HG03139 (cell line): ENCODE data around the gene GPC5.

Experiments used
- ATAC-seq: cut with Tn5 transposase; IDR thresholded peaks from one replicate; pipeline ENCODE4 v1.9.1; 2021; ENCODE audit not compliant: unreplicated experiment

Gene GPC5

DNA sequence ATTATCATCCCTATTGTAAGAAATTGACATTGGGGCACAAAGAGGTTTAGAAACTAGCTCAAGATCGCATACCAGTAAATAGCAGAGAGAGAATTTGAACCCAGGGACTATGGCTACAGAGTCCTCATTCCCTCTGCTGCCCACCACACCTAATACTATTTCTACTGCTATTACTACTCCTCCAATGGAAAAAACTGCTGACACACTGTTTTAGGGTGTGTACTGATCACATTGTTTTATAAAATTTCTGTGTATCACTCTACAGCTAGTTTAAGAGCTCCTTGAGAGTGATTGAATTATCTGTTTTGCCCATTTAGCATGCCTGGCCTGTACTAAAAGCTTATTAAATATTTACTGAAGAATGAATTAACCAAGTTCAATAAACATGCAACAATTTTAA, 552.4 kb downstream of the GPC5 start:
- ATAC-seq = no peak

DNA sequence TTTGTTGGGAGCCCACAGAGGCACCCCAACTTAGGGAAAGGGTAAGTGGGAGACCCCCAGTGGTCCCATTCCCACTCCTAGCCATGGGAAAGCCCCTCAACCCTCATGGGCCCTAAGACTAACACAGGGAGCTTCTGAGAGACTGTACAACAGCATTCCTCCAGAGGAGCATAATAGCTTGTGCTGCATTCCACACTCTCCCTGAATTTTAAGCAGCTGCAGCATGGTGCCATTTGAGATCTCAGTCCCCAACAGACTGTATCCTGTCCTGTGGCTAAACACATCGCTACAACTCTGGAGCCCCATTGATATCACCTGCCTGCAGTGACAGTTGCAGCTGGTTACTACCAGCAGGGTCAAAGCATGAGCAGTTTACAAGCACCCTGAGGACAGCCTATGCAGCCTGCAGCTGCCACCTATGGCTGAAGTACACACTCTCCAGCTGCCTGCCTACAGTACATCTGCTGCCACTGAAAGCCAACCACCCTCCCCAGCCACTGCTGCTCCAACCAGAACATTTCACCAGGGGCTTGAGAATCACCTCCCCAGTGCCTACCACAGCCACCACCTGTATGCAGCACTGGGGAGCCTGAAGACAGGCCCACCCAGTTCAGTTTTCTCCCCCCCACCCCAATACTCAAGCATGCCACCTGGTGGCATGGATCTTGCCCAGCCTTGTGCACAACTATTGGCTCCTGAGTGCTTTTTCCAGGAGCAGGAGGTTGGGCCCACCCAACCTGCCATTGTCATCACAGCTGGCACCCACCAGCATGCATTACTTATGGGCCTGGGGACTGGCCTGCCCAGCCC, 557.3 kb downstream of the GPC5 start:
- no peak for ATAC-seq

DNA sequence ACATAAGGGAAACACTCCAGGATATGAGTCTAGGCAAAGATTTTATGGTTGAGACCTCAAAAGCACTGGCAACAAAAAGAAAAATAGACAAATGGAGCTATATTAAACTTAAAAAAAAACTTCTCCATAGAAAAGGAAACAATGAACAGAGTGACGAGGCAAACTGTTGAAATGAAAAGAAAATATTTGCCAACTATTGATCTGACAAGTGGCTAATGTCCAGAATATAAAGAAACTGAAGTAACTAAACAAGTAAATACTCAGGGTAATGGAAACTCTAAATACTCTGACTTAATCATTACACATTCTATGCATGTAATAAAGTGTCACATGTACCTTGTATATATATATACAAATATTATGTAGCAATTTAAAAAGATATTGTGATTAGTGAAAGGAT, 562.5 kb downstream of the GPC5 start:
- ATAC-seq = no peak

DNA sequence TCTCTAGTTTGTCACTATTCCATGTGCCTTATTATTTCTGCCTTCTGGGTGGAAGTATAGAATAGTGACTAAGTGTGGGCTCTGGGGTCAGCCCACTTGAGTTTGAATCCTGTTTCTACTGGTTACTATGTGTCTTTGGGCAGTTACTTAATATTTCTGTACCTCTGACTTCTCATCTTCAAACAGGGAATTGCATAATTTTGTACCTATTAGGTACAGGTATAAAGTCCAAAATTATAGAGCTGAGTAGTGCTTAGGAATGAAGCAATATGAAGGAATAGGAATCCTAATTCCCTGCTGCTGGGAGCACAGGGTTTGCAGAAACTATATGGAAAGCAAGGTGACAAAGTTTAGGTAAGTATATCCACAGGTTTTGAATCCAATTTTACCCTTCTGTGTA, 564.5 kb downstream of the GPC5 start:
- ATAC-seq = no peak

DNA sequence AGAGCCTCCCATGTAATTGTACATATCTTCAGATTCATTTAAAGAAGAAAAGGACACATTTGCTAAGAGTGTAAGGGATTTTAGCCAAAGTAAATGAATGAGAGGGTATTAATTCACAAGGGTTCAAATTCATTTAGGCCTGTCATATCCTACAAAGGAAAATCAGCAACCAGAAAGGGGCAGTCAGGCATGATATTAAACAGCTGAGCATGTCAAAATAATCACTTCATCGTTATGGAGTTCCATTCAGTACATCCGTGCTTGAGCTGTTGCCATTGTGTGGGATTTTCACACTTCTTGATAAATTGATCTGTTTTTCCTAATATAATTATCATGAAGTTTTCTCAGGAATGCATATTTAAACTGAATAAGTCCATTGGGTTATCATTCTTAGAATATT, 567.1 kb downstream of the GPC5 start:
- no peak for ATAC-seq

DNA sequence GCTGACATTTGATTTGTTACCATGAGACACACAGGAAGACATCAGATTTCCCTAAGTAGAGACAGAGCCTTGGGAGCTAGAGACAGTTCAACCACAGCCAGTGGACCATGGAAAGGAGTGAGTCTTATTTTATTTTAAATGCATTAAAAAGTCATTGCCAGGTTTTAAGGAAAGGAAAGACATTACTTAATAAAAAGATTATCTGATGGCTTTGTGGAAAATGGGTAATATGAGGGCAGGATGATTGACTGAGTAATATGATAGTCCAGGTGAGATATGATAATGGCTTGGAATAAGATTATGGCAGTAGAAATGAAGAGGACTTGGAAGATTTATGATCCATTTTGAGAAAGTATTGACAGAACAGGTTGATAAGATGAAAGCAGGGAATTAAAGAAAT, 580.1 kb downstream of the GPC5 start:
- no peak for ATAC-seq

DNA sequence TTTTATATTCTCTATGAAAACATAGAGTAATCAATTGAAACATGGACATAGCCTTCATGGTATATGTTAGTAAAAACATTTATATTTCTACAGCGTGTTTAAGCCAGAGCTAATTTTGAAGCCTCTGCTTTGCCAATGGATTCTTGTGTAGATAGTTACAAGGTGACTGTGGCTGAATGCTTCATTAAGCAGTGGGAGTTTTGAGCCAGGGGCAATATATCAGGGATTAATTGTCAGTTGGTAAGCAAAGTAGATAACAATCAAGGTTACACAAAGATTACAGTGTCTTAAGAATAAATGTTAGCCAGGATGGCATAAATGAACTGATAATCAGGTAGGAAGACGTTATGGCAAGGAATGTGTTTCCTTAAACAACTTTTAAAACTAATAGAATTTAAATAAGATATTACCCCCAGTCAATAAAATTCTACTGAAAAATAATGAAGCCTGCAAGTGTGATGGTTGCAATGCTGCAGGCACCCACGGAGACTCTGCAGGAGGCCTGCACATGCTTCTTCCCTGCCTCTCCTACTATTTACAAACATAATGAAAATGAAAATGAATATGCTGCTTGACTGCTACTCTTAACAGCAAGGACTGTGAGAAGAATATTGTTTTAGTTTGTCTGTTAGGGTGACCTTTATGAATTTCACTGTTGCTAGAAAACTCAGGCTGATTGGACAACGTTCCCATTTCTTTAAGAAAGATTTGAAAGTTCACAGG, 588.5 kb downstream of the GPC5 start:
- no peak for ATAC-seq

DNA sequence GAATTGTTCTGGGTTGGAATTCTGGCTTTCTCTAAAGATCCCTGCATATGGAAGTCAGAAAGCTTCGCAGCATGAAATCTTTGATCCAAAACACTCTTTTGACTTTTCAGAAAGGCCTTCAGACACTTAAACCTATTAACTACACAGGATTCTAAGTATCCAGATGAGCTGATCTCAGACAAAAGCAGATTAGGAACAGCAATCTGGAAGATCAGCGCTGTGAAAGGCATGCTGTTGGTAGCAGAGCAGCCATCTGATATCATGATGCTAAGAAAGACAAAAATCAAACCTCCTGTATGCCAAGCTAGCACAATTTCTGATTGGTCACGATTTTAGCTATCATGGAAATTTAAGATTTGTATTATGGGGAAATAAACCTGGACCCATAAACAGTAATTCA, 589.9 kb downstream of the GPC5 start:
- ATAC-seq = no peak

DNA sequence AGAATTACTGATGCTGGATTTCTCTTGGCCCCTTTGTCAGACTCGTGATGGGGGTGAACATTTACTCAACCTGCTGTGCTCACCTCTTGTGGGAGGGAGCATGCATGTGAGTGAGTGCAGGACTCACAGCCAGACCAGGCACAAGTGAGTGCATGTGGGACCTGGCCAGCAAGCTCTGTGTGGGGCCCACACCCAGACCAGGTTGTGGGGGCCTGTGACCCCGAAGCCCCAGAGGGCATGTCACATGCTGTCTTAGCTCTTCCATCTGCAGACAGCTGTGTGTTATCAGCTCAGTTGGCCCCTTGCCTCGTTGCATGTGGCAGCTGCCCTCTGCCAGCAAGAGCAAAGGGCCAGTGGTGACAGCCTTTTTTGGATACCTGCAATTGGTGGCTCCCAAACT, 614.4 kb downstream of the GPC5 start:
- ATAC-seq = no peak

DNA sequence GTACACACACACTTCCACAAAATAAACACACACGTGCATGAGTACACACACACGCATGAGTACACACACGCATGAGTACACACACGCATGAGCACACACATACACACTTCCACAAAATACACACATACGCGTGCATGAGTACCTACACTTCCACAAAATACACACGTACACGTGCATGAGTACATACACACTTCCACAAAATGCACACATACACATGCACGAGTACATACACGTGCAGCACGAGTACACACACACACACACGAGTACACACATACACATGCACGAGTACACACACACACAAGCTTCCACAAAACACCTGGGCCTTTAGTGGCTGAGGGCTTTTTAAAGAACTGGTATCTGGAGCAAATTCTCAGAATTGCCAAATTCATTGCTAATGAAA, 619.3 kb downstream of the GPC5 start:
- no peak for ATAC-seq

DNA sequence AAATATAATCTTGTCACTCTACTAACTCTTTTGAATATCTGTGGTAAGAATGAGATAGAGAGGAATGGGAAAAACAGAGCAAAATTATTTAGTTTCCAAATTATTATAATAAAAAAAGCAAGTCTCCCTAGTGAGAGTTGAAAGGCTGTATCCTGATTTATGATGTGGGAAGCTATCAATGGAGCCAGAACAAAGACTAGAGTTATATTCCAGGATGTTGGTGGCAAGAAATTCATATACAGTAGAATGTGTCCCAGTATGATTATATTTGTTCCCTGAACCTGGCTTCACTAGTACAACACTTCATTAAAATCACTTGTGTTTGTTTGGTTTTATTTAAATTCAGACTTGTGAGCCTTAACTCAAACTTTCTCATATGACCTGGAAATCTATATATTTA, 630.3 kb downstream of the GPC5 start:
- no peak for ATAC-seq

DNA sequence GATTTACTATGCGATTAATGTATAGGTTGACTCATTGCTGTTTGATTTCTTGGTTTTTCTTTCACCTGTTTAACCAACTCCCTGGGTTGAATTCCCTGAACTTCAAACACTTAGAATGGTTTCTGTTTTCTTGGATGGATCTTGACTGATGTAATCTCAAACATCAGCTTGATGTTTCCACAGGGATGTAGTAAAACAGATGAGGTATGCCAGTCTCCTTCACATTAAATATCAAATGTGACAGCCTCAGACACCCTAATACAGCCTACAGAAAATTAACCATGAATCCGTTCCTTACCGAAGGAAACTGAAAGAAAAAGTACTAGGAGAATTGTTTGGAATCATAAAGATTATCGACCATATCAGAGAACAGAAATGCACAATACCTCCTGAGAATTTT, 631.2 kb downstream of the GPC5 start:
- ATAC-seq = no peak

DNA sequence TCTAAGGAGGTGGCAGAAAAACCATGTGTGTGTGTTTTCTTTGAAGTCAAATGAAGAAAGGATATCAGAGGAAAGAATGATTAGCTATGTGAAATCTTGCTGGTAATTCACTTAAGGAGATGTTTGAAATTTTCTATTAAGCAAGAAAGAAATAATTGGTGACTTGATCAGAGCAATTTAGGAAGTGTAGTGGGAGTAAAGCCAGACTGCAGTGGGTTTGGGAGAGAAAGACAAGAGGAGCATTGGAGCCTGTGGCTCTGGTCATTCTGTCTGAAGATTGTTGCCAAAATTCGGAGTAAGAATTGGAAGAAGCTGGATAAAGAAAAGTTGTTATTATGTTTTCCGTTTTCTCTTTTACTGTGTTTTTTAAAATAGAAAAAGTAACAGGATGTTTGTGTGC, 640.5 kb downstream of the GPC5 start:
- no peak for ATAC-seq

DNA sequence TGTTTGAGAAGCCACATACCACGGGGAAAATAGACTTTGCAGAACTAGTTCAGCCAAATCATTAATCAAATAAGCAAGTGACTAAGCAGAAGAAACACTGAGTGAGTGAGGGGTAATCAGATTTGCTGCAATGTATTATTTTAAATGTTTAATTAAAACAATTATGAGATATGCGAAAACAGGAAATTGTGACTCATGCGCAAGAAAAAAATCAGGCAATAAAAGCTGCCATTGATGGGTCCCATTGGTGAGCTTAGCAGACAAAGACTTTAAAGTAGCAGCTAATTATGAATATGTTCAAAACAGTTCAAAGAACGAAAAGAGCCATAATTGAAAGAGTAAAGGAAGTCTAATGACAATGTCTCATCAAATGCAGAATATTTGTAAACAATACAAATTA, 644.1 kb downstream of the GPC5 start:
- ATAC-seq = no peak

DNA sequence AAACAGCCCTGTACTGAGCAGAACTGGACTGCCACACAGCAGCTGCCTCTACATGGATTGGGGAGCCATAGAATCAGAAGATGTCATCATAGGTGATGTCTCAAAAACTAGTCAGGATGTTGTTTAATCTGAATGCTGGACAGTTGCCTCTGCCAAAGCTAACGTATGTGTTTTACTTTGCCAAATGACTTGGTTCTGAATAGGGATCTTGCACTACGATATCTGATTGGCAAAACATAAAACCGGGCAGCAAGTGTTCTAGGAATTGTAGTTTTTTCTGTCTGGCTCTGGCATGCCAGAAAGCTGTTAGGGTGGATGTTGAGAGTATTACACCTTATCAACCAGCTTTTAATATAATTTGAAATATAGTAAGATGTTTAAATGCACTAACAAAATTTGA, 645.9 kb downstream of the GPC5 start:
- no peak for ATAC-seq

DNA sequence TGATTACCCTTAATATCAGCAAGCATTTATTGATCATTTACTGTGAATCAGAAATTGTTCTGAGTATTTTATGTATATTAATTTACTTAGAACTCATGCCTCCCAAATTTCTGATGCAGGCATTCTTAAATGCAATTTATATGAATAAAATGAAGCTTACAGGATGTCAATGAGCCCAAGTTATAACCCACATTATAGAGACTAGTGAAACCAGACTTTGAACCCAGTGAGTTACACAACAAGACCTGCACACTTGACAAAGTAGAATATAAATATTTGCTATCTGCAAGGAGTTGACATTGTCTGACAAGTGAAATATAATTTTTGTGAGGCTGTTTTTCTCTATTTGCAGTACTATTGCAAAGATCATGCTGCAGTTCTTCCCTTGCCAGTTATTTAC, 656.0 kb downstream of the GPC5 start:
- no peak for ATAC-seq

DNA sequence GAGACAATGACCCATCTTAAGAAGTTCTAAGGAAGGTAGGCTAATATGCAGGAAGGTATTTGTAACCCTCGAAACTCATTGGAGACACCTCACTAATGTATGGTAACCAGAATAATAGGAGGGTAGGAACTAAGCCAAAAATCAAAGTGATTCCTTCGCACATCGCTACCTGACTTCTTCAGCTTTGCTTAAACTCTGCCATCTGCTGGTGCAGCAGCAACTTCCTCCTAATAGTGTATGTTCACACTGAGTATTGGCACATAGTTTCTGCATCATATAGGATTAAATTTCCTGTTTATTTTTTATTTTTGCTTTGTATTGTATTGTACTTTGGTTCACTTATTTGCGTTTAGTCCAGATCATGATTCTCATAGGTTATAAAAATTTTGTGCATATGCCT, 676.2 kb downstream of the GPC5 start:
- ATAC-seq = no peak

DNA sequence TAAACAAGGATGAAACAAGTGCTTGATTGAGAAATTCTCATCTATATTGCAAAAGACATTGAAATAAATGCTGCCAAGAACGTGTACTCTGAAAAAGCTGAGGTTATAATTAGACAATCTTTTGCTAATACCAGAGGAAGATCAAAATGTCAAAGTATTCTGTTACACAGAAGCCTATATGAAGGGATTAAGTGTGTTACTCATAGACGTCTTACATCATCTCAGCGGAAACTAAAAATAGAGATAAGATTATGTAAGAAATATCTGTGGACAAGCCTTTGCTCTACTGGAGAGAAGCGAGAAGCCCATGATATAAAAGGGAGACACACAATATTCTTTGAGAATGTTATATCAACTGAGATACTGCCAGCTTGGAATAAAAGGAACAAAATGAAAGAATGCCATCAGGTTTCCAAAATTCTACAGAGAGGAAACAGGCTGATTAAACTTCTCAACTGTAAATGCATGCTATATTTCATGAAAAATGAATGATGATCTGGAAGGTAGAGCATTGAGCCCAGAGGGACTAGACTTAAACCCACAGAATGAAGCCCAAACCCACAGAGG, 699.0 kb downstream of the GPC5 start:
- no peak for ATAC-seq

DNA sequence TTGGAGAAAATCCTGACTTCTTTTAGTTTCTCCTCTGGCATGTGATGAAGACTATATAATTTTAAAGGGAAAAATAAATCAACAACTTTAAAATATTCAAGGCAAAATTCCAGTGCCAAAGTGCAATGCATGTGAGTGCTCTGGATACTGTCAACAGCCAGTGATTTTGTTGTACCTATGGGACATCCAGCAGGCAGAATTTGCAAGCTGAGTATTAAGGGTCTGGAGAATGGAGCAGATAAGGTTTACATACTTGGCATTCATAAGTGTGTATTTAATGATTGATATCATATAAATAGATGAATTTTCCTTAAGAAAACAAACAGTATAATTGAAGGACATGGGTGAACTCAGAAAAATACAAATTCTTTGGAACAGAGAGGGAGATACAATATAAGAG, 703.4 kb downstream of the GPC5 start:
- no peak for ATAC-seq

DNA sequence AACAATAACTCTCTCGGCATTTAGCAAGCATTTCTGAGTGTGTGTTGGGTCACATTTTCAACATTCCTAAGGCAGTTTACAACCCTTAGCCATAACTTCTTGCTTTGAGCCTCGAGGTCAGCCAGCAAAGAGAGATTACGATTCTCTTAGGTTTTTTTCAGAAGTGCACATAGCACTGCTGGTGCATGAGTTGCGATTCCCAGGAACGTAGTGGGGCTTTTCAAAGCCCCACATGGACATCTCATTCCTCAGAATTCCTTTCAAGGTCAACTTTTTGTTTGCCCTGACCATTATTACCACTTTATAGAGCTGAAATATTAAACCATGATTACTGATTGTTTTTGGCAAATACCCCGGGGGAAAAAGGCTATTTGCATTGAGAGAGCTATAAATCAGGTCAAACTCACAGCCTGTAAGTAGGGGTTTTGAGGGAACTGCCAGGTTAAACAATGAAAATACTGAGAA, 705.3 kb downstream of the GPC5 start:
- ATAC-seq = no peak

DNA sequence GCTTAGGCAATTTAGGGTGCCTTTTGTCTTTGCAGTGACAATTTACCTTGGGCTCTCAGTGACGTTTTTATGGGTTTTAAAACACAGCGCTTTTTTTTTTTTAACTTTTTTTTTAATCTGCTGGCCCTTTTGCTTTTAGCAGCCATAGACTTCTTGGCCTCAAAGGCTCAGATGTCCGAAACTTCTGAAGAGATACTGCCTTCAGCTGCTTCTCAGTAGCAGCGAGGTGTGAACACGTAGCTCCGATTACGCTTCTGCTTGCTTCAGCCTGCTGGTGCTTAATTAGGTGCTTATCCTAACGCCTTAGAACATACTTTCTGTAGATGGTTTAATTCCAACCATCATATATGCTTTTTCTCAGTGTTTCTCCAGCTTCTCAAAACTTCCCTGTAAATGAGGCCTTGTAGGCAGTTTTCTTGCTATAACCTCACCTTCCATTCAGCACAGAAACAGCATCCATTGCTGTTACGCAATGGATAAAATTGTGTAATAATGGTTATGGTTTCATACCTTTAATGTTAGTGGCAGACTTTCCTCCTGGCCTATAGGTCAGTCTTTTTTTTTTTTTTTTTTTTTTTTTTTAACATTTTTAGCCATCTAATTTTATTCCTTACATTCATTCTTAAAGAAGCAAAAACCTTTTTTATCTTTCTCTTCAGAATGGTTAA, 723.9 kb downstream of the GPC5 start:
- ATAC-seq = no peak

DNA sequence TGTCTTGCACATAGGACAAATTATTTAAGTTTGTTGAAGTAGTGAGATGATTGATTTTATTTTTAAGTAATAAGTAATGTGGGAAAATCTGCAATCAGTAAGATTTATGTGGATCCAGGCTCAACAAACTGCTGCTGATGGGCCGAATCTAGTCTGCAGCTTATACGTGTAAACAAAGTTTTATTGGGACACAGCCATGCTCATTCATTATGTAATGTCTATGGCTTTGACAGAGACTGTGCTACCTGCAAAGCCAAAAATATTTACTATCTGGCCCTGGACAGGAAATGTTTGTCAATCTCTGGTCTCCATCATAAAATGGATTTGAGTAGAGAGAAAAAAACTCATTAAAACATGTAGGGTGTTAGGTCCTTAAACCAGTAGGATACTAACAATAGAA, 728.0 kb downstream of the GPC5 start:
- ATAC-seq = no peak
